Measurements from ENCODE around the gene ATP5PD. TPM values are rescaled to one million over a fixed set of nuclear protein-coding genes. Genes with fewer than 3 reads are reported as not detected.

Gene ATP5PD
- total and polyA plus RNA-seq, 2 donors (not counting 1 experiment from before 2014, with no cell fraction given) = 92.1 to 101 TPM

GRCh38 chr17:75078284-75079022 lies 31.7 kb upstream of the ATP5PD start:
- ATAC-seq (ENCODE audit: low read depth) (no peak), DNase-seq (peak; percentile 48)
- POLR2A ChIA-PET = interaction anchor here (0.6 to 0.9 kb wide), 3 partner anchors 9 to 173 kb away, joined by 3 to 4 read pairs (median 3); partner anchors contain the start of gene SLC16A5
- CTCF ChIA-PET = interaction anchor here (0.8 to 2.5 kb wide), 5 partner anchors 9 to 123 kb away, joined by 3 to 8 read pairs (median 6); no protein-coding TSS in a partner anchor
- H3K27me3 ChIP-seq (replicated peaks in 1 of 4; ENCODE audit: control extremely low read depth in 1 of 4, control insufficient read depth in 3 of 4, insufficient read depth in 4 of 4, low read length in 3 of 4) = peaks cover 0 to 2% (median 0%) of the 10 kb centered on the region in 4 experiments
- TF ChIP-seq, protein P1, sequence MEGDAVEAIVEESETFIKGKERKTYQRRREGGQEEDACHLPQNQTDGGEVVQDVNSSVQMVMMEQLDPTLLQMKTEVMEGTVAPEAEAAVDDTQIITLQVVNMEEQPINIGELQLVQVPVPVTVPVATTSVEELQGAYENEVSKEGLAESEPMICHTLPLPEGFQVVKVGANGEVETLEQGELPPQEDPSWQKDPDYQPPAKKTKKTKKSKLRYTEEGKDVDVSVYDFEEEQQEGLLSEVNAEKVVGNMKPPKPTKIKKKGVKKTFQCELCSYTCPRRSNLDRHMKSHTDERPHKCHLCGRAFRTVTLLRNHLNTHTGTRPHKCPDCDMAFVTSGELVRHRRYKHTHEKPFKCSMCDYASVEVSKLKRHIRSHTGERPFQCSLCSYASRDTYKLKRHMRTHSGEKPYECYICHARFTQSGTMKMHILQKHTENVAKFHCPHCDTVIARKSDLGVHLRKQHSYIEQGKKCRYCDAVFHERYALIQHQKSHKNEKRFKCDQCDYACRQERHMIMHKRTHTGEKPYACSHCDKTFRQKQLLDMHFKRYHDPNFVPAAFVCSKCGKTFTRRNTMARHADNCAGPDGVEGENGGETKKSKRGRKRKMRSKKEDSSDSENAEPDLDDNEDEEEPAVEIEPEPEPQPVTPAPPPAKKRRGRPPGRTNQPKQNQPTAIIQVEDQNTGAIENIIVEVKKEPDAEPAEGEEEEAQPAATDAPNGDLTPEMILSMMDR (IDR thresholded peaks at IDR 0.05) = no peak
- no peak for TF ChIP-seq EZH2 (IDR thresholded peaks at IDR 0.05; ENCODE audit: borderline replicate concordance, insufficient read depth, low read depth, low read length, poor library complexity, severe bottlenecking)
- no peaks in the 10 kb centered on the region for H3K36me3 ChIP-seq (replicated peaks in 1 of 2; ENCODE audit: control extremely low read depth in 1 of 2, control insufficient read depth in 1 of 2, extremely low read depth in 1 of 2, insufficient read depth in 2 of 2, low read length in 1 of 2)
- peaks cover 21 to 34% of the 10 kb centered on the region in 2 donors for H3K4me1 ChIP-seq (ENCODE audit: control insufficient read depth in 2 of 2, insufficient read depth in 2 of 2, low read length in 2 of 2)
- H3K4me3 ChIP-seq (ENCODE audit: control extremely low read depth in 1 of 5, extremely low read depth in 1 of 5, insufficient read depth in 1 of 5, low read depth in 2 of 5, low read length in 4 of 5) = peak overlapping the region in 1 of 5 experiments; percentile 64
- H3K9ac ChIP-seq (ENCODE audit: low read length) = peak overlapping the region; percentile 85
- no peak overlapping the region for H3K27ac ChIP-seq (ENCODE audit: low read length in 2 of 2)
- WGBS (ENCODE audit: insufficient coverage) = 63% methylated on average over 14 of the region's 17 CpGs
- peaks cover 27% of the 10 kb centered on the region for H3K4me1 Mint-ChIP-seq
- intact Hi-C loops (cut with micrococcal nuclease) = no loop called here
- H3K4me3 Mint-ChIP-seq = peak overlapping the region; percentile 92
- H2AFZ ChIP-seq (ENCODE audit: insufficient read depth, low read depth, low read length, poor library complexity, severe bottlenecking) = peak overlapping the region; percentile 93
- H3K9me3 ChIP-seq (ENCODE audit: control extremely low read depth in 1 of 3, control insufficient read depth in 2 of 3, insufficient read depth in 1 of 3, low read length in 2 of 3) = no peaks in the 10 kb centered on the region
- H4K20me1 ChIP-seq (ENCODE audit: control insufficient read depth, insufficient read depth, low read length, poor library complexity, severe bottlenecking) = no peaks in the 10 kb centered on the region
- H3K4me2 ChIP-seq (replicated peaks; ENCODE audit: low read depth, low read length, poor library complexity, severe bottlenecking) = peak overlapping the region; percentile 99
- peak overlapping the region; percentile 88 for H3K27ac Mint-ChIP-seq
- H3K27me3 Mint-ChIP-seq = no peaks in the 10 kb centered on the region
- no peaks in the 10 kb centered on the region for H3K79me2 ChIP-seq (ENCODE audit: control insufficient read depth, insufficient read depth, low read length)
- no peaks in the 10 kb centered on the region for H3K9me3 Mint-ChIP-seq (ENCODE audit: insufficient read depth)

Measured in B cell (primary cell).